K562 (cell line): ENCODE measurements around the gene FRMD4A. TPM values are rescaled to one million over a fixed set of nuclear protein-coding genes. Genes with fewer than 3 reads are reported as not detected.

Experiments
- ATAC-seq: fragments of 200-7000 bp; cut with Tn5 transposase; 3 replicates; pipeline ENCODE4 v1.9.1; 2020; ENCODE audit warnings: moderate library complexity
- BruUV-seq: library from RNA; stranded (reverse); fragments of 400-500 nt; replicated peaks from 2 replicates; lab custom pipeline; 2021; lab: Mats Ljungman, UMichigan
- CTCF ChIA-PET: fragments of 300-600 bp; formaldehyde crosslinking; extraction: SDS; loops from one replicate; lab custom pipeline; 2021; ENCODE audit warnings: low intra/inter-chr PET ratio; lab: Yijun Ruan, JAX
- POLR2A ChIA-PET: fragments of 300-600, 350-650 bp; sonication (Branson Sonifier 250); formaldehyde crosslinking; extraction: SDS; loops from one replicate; lab custom pipeline; 2021; ENCODE audit warnings: antibody characterized with exemption, inconsistent platforms; lab: Yijun Ruan, JAX
- DNase-seq, 4 experiments: peaks; one replicate each; pipeline versions ENCODE4 v3.0.0 to v3.0.0-alpha.2; 2011 to 2018; ENCODE audit warnings: low spot score in 3 of 4, mixed read lengths in 3 of 4; ENCODE audit errors: extremely low read depth in 1 of 4
- FAIRE-seq: peaks from 2 replicates; lab custom pipeline; 2011; peaks lifted over from hg19 to GRCh38; lab: Jason Lieb, UNC
- H2AFZ ChIP-seq: 2 replicates; pipeline ENCODE4 v1.6.0; 2011; ENCODE audit warnings: low read depth, low read length, control low read depth, inconsistent platforms
- H3K27ac ChIP-seq: fragments of 200-600 bp; 3 replicates; pipeline ENCODE4 v1.8.0; 2011; ENCODE audit warnings: low read depth, mild to moderate bottlenecking, control low read depth, inconsistent platforms, low read length, moderate library complexity, mixed read lengths; ENCODE audit errors: extremely low read depth
- H3K27me3 ChIP-seq, 2 experiments: fragments of 300-600 bp in 1 of 2; 2 replicates in 1 of 2; 3 replicates in 1 of 2; pipeline versions ENCODE4 v1.6.0 to v1.8.0; 2011; ENCODE audit warnings: inconsistent platforms in 2 of 2, low read length in 2 of 2, mild to moderate bottlenecking in 1 of 2, mixed read lengths in 1 of 2, moderate library complexity in 1 of 2; ENCODE audit not compliant: control insufficient read depth in 2 of 2, insufficient read depth in 2 of 2
- H3K36me3 ChIP-seq: fragments of 300-600 bp; 3 replicates; pipeline ENCODE4 v1.8.0; 2011; ENCODE audit warnings: mild to moderate bottlenecking, low read length, inconsistent platforms; ENCODE audit not compliant: control insufficient read depth, insufficient read depth
- H3K4me1 ChIP-seq, 2 experiments: fragments of 200-600 bp in 1 of 2; replicated peaks in 1 of 2; 2 replicates in 1 of 2; 3 replicates in 1 of 2; pipeline versions ENCODE4 v1.5.1 to v1.8.0; 2011; ENCODE audit warnings: inconsistent platforms in 2 of 2, low read length in 2 of 2, mild to moderate bottlenecking in 1 of 2, mixed read lengths in 1 of 2, moderate library complexity in 1 of 2; ENCODE audit not compliant: control insufficient read depth in 2 of 2, insufficient read depth in 2 of 2
- H3K4me2 ChIP-seq: 2 replicates; pipeline ENCODE4 v1.6.1; 2011; ENCODE audit warnings: low read length, control low read depth, inconsistent platforms, mixed read lengths; ENCODE audit not compliant: insufficient read depth
- H3K4me3 ChIP-seq: fragments of 200-600 bp; sonication (generic), shearing (Covaris generic); 2 replicates; pipeline ENCODE4 v1.5.1; 2016; ENCODE audit warnings: control low read depth, inconsistent platforms
- H3K79me2 ChIP-seq: fragments of 200-600 bp; 3 replicates; pipeline ENCODE4 v1.8.0; 2011; ENCODE audit warnings: low read length, inconsistent platforms; ENCODE audit not compliant: control insufficient read depth, insufficient read depth
- H3K9ac ChIP-seq, 2 experiments: 2 replicates each; pipeline versions ENCODE4 v1.6.0 to v1.6.1; 2011; ENCODE audit warnings: low read depth in 2 of 2, low read length in 2 of 2, control low read depth in 1 of 2, inconsistent platforms in 1 of 2, mild to moderate bottlenecking in 1 of 2, mixed read lengths in 1 of 2; ENCODE audit not compliant: insufficient read depth in 1 of 2
- H3K9me1 ChIP-seq: one replicate; pipeline ENCODE4 v1.6.0; 2011; ENCODE audit warnings: inconsistent platforms, mild to moderate bottlenecking, low read length, moderate library complexity; ENCODE audit not compliant: control insufficient read depth, insufficient read depth
- H3K9me3 ChIP-seq: replicated peaks from 2 replicates; pipeline ENCODE4 v1.5.1; 2011; ENCODE audit warnings: low read depth, low read length, inconsistent platforms; ENCODE audit not compliant: control insufficient read depth, insufficient read depth
- H4K20me1 ChIP-seq: replicated peaks from 2 replicates; pipeline ENCODE4 v1.6.1; 2011; ENCODE audit warnings: low read length, inconsistent platforms, mixed read lengths; ENCODE audit not compliant: control insufficient read depth, insufficient read depth
- ARHGAP35 ChIP-seq: fragments of 450-650 bp; IDR thresholded peaks from 2 replicates; pipeline ENCODE4 v1.6.1; 2018; ENCODE audit not compliant: partially characterized antibody
- BRD9 ChIP-seq: fragments of 450-650 bp; IDR thresholded peaks from 2 replicates; pipeline ENCODE4 v1.6.1; 2018; ENCODE audit warnings: low read depth; ENCODE audit not compliant: partially characterized antibody
- CBX3 ChIP-seq, 2 experiments: IDR thresholded peaks; 1 replicate in 1 of 2; 2 replicates in 1 of 2; pipeline ENCODE4 v1.6.1; 2012; ENCODE audit warnings: inconsistent platforms in 2 of 2, low read length in 2 of 2, borderline replicate concordance in 1 of 2, control low read depth in 1 of 2
- ELF4 ChIP-seq: fragments of 450-650 bp; formaldehyde crosslinking; IDR thresholded peaks from 2 replicates; pipeline ENCODE4 v1.4.0; 2022; ENCODE audit warnings: missing genetic modification characterization
- KLF16 ChIP-seq: IDR thresholded peaks from 2 replicates; pipeline ENCODE4 v1.6.1; 2016; ENCODE audit warnings: antibody characterized with exemption
- ZBTB7A ChIP-seq: IDR thresholded peaks from 2 replicates; pipeline ENCODE4 v1.6.1; 2011; ENCODE audit warnings: low read depth, mild to moderate bottlenecking, low read length, moderate library complexity, borderline replicate concordance; ENCODE audit not compliant: control insufficient read depth
- ZNF280A ChIP-seq: fragments of 450-650 bp; IDR thresholded peaks from 2 replicates; pipeline ENCODE4 v1.6.1; 2018; ENCODE audit warnings: mild to moderate bottlenecking, low read depth; ENCODE audit not compliant: partially characterized antibody
- WGBS: fragments of 100-300 bp; shearing (Covaris generic); methylation state at CpG from one replicate; pipeline ENCODE4 v1.1.6; 2016; ENCODE audit warnings: low coverage, mixed read lengths; ENCODE audit not compliant: insufficient coverage; ENCODE audit errors: missing lambda C conversion rate; 5-methylcytosine and 5-hydroxymethylcytosine counted together
- in situ Hi-C: fragments of 300-500 bp; cut with MboI; formaldehyde crosslinking; loops from 4 replicates; pipeline ENCODE4 v1.15.0; 2018; ENCODE audit warnings: inconsistent platforms, mixed read lengths
- intact Hi-C: fragments of 100-400 bp; cut with micrococcal nuclease; formaldehyde crosslinking; loops from 2 replicates; pipeline ENCODE4 v1.14.2; 2022
- polyA plus RNA-seq, 8 experiments: library from polyadenylated mRNA; depleted of rRNA in 4 of 8; stranded (reverse) in 5 of 8; unstranded in 3 of 8; fragments of >200 nt; fragmentation: Nextera tagmentation in 2 of 8; fragmentation: Illumina TruSeq in 1 of 8; extraction: Ambion mirVana in 2 of 8; extraction: Trizol in 1 of 8; gene quantifications; 2 replicates each; pipeline versions ENCODE4 v1.2.1 to v1.2.3, GENCODE V29; 2011 to 2014; ENCODE audit warnings: inconsistent platforms in 1 of 8, missing spikeins in 1 of 8
- total RNA-seq, 7 experiments: library from RNA; depleted of rRNA in 6 of 7; stranded (reverse); fragments of >200 nt in 6 of 7; fragmentation: Illumina TruSeq in 2 of 7; extraction: Trizol in 2 of 7; gene quantifications; 2 replicates each; pipeline versions ENCODE4 v1.2.1 to v1.2.3, GENCODE V29; 2011 to 2021; ENCODE audit warnings: low replicate concordance in 1 of 7
- TF ChIP-seq, protein P1 (sequence below): fragments of 450-650 bp; IDR thresholded peaks from 2 replicates; pipeline ENCODE4 v1.6.1; 2017; ENCODE audit warnings: antibody characterized with exemption, mild to moderate bottlenecking
- TF ChIP-seq, protein P2 (sequence below): fragments of 250-450 bp; sonication (Bioruptor Pico); IDR thresholded peaks from 2 replicates; pipeline ENCODE4 v1.4.0; 2020

The FRMD4A gene
- total and polyA plus RNA-seq, 9 of the 15 experiments (the other 6 are each of a cell fraction or from before 2014, with no cell fraction given): 0.80 to 5.2 (median 3.0) TPM

- TF ChIP-seq, protein P1, sequence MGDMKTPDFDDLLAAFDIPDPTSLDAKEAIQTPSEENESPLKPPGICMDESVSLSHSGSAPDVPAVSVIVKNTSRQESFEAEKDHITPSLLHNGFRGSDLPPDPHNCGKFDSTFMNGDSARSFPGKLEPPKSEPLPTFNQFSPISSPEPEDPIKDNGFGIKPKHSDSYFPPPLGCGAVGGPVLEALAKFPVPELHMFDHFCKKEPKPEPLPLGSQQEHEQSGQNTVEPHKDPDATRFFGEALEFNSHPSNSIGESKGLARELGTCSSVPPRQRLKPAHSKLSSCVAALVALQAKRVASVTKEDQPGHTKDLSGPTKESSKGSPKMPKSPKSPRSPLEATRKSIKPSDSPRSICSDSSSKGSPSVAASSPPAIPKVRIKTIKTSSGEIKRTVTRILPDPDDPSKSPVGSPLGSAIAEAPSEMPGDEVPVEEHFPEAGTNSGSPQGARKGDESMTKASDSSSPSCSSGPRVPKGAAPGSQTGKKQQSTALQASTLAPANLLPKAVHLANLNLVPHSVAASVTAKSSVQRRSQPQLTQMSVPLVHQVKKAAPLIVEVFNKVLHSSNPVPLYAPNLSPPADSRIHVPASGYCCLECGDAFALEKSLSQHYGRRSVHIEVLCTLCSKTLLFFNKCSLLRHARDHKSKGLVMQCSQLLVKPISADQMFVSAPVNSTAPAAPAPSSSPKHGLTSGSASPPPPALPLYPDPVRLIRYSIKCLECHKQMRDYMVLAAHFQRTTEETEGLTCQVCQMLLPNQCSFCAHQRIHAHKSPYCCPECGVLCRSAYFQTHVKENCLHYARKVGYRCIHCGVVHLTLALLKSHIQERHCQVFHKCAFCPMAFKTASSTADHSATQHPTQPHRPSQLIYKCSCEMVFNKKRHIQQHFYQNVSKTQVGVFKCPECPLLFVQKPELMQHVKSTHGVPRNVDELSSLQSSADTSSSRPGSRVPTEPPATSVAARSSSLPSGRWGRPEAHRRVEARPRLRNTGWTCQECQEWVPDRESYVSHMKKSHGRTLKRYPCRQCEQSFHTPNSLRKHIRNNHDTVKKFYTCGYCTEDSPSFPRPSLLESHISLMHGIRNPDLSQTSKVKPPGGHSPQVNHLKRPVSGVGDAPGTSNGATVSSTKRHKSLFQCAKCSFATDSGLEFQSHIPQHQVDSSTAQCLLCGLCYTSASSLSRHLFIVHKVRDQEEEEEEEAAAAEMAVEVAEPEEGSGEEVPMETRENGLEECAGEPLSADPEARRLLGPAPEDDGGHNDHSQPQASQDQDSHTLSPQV: no peak
- TF ChIP-seq ZNF280A: no peak
- no peak for TF ChIP-seq ZBTB7A
Observed at GRCh38 chr10:13731799-13732198, 598.9 kb downstream of the FRMD4A start (continued).

DNA sequence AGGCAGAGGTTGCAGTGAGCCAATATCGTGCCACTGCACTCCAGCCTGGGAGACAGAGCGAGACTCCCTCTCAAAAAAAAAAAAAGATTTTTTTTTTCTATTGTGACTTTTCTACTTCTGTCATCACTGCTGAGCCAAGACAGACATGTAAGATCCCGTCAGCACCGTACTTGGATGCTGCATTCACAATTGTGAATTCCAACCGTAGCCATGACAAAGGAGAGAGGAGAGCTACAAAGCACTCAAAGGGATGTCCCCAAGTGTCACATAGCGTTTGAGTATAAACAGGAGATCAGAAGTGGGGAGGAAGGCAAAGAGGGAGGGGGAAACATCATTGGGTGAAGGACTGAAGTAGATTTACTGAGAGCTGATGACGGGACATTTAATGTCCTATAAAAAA is 599.8 kb downstream of the FRMD4A start:
- H3K4me1 ChIP-seq: no peaks in the 10 kb centered on the region
- FAIRE-seq (no peak), DNase-seq (no peak), ATAC-seq (no peak)
- no peaks in the 10 kb centered on the region for H3K9me1 ChIP-seq
- intact Hi-C loops: no loop called here
- no TSS peak for BruUV-seq
- 0% methylated on average over 7 of the region's 7 CpGs for WGBS
- H3K9ac ChIP-seq: no peak overlapping the region
- CTCF ChIA-PET: interaction anchor here (0.5 kb wide), 1 partner anchor 50 kb away, joined by 3 read pairs; no protein-coding TSS in a partner anchor
- in situ Hi-C loops: no loop called here
- no peaks in the 10 kb centered on the region for H3K9me3 ChIP-seq
- H3K27ac ChIP-seq: no peak overlapping the region
- H2AFZ ChIP-seq: no peak overlapping the region
- H3K79me2 ChIP-seq: no peaks in the 10 kb centered on the region
- POLR2A ChIA-PET: interaction anchor here (0.6 to 1.1 kb wide), 2 partner anchors 22 to 23 kb away, joined by 3 to 4 read pairs; no protein-coding TSS in a partner anchor
- no peaks in the 10 kb centered on the region for H3K36me3 ChIP-seq
- no peak overlapping the region for H3K4me2 ChIP-seq
- peaks cover 40 to 65% of the 10 kb centered on the region in 2 experiments for H3K27me3 ChIP-seq
- H3K4me3 ChIP-seq: no peak overlapping the region
- 0 out of 2 replicates have a peak, but pooled peaks cover 3% of the 10 kb centered on the region for H4K20me1 ChIP-seq
- TF ChIP-seq ELF4 (CRISPR knock-in tag) (no peak), BRD9 (no peak), ARHGAP35 (no peak), KLF16 (no peak), CBX3 (IDR thresholded peaks at IDR 0.05; ENCODE audit: borderline replicate concordance in 1 of 2, low read length in 2 of 2) (no peak)
- TF ChIP-seq, protein P2, sequence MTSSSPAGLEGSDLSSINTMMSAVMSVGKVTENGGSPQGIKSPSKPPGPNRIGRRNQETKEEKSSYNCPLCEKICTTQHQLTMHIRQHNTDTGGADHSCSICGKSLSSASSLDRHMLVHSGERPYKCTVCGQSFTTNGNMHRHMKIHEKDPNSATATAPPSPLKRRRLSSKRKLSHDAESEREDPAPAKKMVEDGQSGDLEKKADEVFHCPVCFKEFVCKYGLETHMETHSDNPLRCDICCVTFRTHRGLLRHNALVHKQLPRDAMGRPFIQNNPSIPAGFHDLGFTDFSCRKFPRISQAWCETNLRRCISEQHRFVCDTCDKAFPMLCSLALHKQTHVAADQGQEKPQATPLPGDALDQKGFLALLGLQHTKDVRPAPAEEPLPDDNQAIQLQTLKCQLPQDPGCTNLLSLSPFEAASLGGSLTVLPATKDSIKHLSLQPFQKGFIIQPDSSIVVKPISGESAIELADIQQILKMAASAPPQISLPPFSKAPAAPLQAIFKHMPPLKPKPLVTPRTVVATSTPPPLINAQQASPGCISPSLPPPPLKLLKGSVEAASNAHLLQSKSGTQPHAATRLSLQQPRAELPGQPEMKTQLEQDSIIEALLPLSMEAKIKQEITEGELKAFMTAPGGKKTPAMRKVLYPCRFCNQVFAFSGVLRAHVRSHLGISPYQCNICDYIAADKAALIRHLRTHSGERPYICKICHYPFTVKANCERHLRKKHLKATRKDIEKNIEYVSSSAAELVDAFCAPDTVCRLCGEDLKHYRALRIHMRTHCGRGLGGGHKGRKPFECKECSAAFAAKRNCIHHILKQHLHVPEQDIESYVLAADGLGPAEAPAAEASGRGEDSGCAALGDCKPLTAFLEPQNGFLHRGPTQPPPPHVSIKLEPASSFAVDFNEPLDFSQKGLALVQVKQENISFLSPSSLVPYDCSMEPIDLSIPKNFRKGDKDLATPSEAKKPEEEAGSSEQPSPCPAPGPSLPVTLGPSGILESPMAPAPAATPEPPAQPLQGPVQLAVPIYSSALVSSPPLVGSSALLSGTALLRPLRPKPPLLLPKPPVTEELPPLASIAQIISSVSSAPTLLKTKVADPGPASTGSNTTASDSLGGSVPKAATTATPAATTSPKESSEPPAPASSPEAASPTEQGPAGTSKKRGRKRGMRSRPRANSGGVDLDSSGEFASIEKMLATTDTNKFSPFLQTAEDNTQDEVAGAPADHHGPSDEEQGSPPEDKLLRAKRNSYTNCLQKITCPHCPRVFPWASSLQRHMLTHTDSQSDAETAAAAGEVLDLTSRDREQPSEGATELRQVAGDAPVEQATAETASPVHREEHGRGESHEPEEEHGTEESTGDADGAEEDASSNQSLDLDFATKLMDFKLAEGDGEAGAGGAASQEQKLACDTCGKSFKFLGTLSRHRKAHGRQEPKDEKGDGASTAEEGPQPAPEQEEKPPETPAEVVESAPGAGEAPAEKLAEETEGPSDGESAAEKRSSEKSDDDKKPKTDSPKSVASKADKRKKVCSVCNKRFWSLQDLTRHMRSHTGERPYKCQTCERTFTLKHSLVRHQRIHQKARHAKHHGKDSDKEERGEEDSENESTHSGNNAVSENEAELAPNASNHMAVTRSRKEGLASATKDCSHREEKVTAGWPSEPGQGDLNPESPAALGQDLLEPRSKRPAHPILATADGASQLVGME (CRISPR knock-in tag): no peak
